Chondrocyte (in vitro differentiated cells): ENCODE measurements around the gene IRS1. TPM values are rescaled to one million over a fixed set of nuclear protein-coding genes. Genes with fewer than 3 reads are reported as not detected.
A peak's percentile ranks its signal among the peaks of the same experiment; 100 is the strongest.
"Not testable (repeated sequence)": the region's sequence is repeated elsewhere in the genome, so short reads cannot be mapped to it uniquely, and the experiment has no call there.

Experiments
- DNase-seq: peaks from one replicate; pipeline ENCODE4 v3.0.0; 2021; ENCODE audit warnings: mixed read lengths, low spot score
- H3K27ac Mint-ChIP-seq: one replicate; pipeline ENCODE4 v1.8.0; 2021; ENCODE audit warnings: mild to moderate bottlenecking, moderate library complexity, mixed read lengths; ENCODE audit not compliant: unreplicated experiment
- H3K27me3 Mint-ChIP-seq: 2 replicates; pipeline ENCODE4 v1.8.0; 2021; ENCODE audit warnings: low read depth, mixed read lengths
- H3K36me3 Mint-ChIP-seq: 2 replicates; pipeline ENCODE4 v1.8.0; 2021; ENCODE audit warnings: low read depth, mixed read lengths
- H3K4me1 Mint-ChIP-seq: 2 replicates; pipeline ENCODE4 v1.8.0; 2021; ENCODE audit warnings: low read depth, mild to moderate bottlenecking, mixed read lengths
- H3K4me3 Mint-ChIP-seq: one replicate; pipeline ENCODE4 v1.8.0; 2021; ENCODE audit warnings: mild to moderate bottlenecking, moderate library complexity, mixed read lengths; ENCODE audit not compliant: unreplicated experiment
- H3K9me3 Mint-ChIP-seq: 2 replicates; pipeline ENCODE4 v1.8.0; 2021; ENCODE audit warnings: low read depth, mixed read lengths
- total RNA-seq: library from RNA; stranded (reverse); gene quantifications from 3 replicates; pipeline ENCODE4 v1.2.1, GENCODE V29; 2021
- TF ChIP-seq, protein P1 (sequence below): fragments of 200-600 bp; sonication (generic); IDR thresholded peaks from 2 replicates; pipeline ENCODE4 v1.5.0; 2021; ENCODE audit warnings: antibody characterized with exemption, mild to moderate bottlenecking, moderate library complexity

The IRS1 gene
- total RNA-seq, 1 donor from 2014 or later, result 12.0 TPM

GRCh38 chr2:226836548-226836885 lies 36.9 kb upstream of the IRS1 start:
- H3K4me3 Mint-ChIP-seq, result peak overlapping the region; percentile 86
- no peaks in the 10 kb centered on the region for H3K9me3 Mint-ChIP-seq
- no peaks in the 10 kb centered on the region for H3K36me3 Mint-ChIP-seq
- peak overlapping the region; percentile 98 for H3K27ac Mint-ChIP-seq
- DNase-seq, result no peak
- no peaks in the 10 kb centered on the region for H3K27me3 Mint-ChIP-seq
- TF ChIP-seq, protein P1, sequence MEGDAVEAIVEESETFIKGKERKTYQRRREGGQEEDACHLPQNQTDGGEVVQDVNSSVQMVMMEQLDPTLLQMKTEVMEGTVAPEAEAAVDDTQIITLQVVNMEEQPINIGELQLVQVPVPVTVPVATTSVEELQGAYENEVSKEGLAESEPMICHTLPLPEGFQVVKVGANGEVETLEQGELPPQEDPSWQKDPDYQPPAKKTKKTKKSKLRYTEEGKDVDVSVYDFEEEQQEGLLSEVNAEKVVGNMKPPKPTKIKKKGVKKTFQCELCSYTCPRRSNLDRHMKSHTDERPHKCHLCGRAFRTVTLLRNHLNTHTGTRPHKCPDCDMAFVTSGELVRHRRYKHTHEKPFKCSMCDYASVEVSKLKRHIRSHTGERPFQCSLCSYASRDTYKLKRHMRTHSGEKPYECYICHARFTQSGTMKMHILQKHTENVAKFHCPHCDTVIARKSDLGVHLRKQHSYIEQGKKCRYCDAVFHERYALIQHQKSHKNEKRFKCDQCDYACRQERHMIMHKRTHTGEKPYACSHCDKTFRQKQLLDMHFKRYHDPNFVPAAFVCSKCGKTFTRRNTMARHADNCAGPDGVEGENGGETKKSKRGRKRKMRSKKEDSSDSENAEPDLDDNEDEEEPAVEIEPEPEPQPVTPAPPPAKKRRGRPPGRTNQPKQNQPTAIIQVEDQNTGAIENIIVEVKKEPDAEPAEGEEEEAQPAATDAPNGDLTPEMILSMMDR, result no peak
- peaks cover 23% of the 10 kb centered on the region for H3K4me1 Mint-ChIP-seq

- H3K4me3 Mint-ChIP-seq, result peak within 1 kb of the TSS; percentile 86
- peak within 1 kb of the TSS; percentile 98 for H3K27ac Mint-ChIP-seq
- H3K36me3 Mint-ChIP-seq, result no peaks in the 10 kb centered on the region
- TF ChIP-seq, protein P1, result no peak
- H3K4me1 Mint-ChIP-seq, result peaks cover 23% of the 10 kb centered on the region
- H3K27me3 Mint-ChIP-seq, result no peaks in the 10 kb centered on the region
- DNase-seq, result peak; percentile 94
- H3K9me3 Mint-ChIP-seq, result peaks cover 4% of the 10 kb centered on the region
Measured at GRCh38 chr2:226835796-226836547, 36.4 kb upstream of the IRS1 start, which contains the start of gene RHBDD1. TSS of gene RHBDD1 (plus strand) at chr2:226836054. CDS start at chr2:226864694, 28,640 bp downstream.

- TF ChIP-seq, protein P1, result no peak
- no peak for DNase-seq
Measured at GRCh38 chr2:226835420-226835795, 35.8 kb upstream of the IRS1 start.

DNA sequence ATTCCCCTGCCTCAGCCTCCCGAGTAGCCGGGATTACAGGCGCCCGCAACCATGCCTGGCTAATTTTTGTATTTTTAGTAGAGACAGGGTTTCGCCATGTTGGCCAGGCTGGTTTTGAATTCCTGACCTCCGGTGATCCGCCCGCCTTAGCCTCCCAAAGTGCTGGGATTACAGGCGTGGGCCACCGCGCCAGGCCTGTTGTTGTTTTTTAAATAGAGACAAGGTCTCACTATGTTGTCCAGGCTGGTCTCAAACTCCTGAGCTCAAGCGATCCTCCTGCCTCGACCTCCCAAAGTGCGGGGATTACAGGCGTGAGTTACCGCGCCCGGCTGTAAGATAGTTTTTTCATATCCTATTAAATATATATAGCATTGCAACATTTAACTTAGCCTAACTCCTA lies 35.3 kb upstream of the IRS1 start:
- not testable (repeated sequence) for H3K27me3 Mint-ChIP-seq, H3K27ac Mint-ChIP-seq, H3K9me3 Mint-ChIP-seq, H3K36me3 Mint-ChIP-seq, DNase-seq
- Mint-ChIP-seq H3K4me3 (peak overlapping the region; percentile 86), H3K4me1 (peaks cover 23% of the 10 kb centered on the region)

More at GRCh38 chr2:226835420-226835795, 35.8 kb upstream of the IRS1 start:
- Mint-ChIP-seq H3K9me3 (peaks cover 6% of the 10 kb centered on the region), H3K36me3 (no peaks in the 10 kb centered on the region), H3K4me1 (peaks cover 23% of the 10 kb centered on the region), H3K27ac (peak overlapping the region; percentile 98), H3K4me3 (peak overlapping the region; percentile 86), H3K27me3 (no peaks in the 10 kb centered on the region)

DNA sequence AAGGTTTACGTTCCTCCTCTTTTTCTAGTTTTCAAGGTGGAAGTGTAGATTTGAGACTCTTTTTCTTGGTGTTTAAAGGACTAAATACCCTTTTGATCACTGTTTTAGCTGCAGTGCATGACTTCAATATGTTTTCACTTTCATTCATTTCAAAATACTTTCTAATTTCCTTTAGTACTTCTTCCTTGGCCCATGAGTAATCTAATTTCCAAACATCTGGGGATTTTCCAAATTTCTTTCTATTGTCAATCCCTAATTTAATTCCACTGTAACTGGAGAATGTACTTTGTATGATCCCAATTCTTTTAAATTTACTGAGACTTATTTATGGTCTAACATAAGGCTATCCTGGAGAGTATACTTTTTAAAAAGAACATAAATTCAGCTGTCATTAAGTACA lies 32.4 kb upstream of the IRS1 start:
- no peak for DNase-seq
- Mint-ChIP-seq H3K4me3 (no peak overlapping the region), H3K27me3 (no peaks in the 10 kb centered on the region), H3K36me3 (no peaks in the 10 kb centered on the region), H3K4me1 (peaks cover 12% of the 10 kb centered on the region), H3K9me3 (peaks cover 6% of the 10 kb centered on the region), H3K27ac (no peak overlapping the region)
- TF ChIP-seq, protein P1, result no peak

DNA sequence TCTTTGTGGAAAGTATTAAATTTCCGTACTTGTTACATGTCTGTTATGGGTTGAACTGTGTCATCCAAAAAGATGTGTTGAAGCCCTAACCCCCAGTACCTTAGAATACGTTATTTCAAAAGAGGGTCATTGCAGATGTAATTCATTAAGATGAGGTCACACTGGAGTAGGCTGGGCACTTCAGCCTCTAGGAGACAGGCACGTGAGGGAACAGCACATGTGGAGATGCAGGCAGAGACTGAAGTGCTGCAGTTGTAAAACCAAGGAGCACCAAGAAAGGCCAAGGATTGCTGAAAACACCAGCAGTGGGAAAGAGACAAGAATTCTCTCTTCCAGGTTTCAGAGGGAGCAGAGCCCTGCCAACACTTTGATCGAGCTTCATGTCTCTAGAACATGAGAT lies 31.6 kb upstream of the IRS1 start:
- H3K4me3 Mint-ChIP-seq, result no peak overlapping the region
- H3K27ac Mint-ChIP-seq, result no peak overlapping the region
- no peak for DNase-seq
- H3K9me3 Mint-ChIP-seq, result peaks cover 6% of the 10 kb centered on the region
- no peaks in the 10 kb centered on the region for H3K36me3 Mint-ChIP-seq
- H3K4me1 Mint-ChIP-seq, result peaks cover 4% of the 10 kb centered on the region
- H3K27me3 Mint-ChIP-seq, result no peaks in the 10 kb centered on the region
- TF ChIP-seq, protein P1, result no peak
